Caco-2 (cell line): ENCODE results near the gene CSF2RB. TPM values are rescaled to one million over a fixed set of nuclear protein-coding genes. Genes with fewer than 3 reads are reported as not detected.

ENCODE experiments used
- BruUV-seq: library from RNA; stranded (reverse); fragments of 400-500 nt; replicated peaks from 2 replicates; lab custom pipeline; 2021; lab: Mats Ljungman, UMichigan
- CTCF ChIA-PET: fragments of 300-600 bp; sonication (Branson Sonifier 250); formaldehyde crosslinking; loops from one replicate; lab custom pipeline; 2022; ENCODE audit warnings: antibody characterized with exemption; lab: Charles Lee
- POLR2A ChIA-PET: fragments of 300-600 bp; sonication (Branson Sonifier 250); formaldehyde crosslinking; loops from one replicate; lab custom pipeline; 2022; ENCODE audit warnings: antibody characterized with exemption; lab: Charles Lee
- DNase-seq, 2 experiments: peaks; one replicate each; pipeline versions ENCODE4 v3.0.0 to v3.0.0-alpha.2; 2020 to 2022
- H3K27me3 ChIP-seq: replicated peaks from 2 replicates; pipeline ENCODE4 v1.6.0; 2011; ENCODE audit warnings: low read length; ENCODE audit not compliant: control insufficient read depth, insufficient read depth
- H3K36me3 ChIP-seq: 2 replicates; pipeline ENCODE4 v1.5.1; 2011; ENCODE audit warnings: low read length; ENCODE audit not compliant: control insufficient read depth, insufficient read depth
- H3K4me1 ChIP-seq: fragments of 250-450 bp; sonication (Bioruptor Pico); 2 replicates; pipeline ENCODE4 v1.5.1; 2020; ENCODE audit warnings: mild to moderate bottlenecking
- H3K4me3 ChIP-seq: 2 replicates; pipeline ENCODE4 v1.5.1; 2011; ENCODE audit warnings: low read depth, mild to moderate bottlenecking, control low read depth, low read length
- H3K9me3 ChIP-seq: fragments of 250-450 bp; sonication (Bioruptor Pico); 2 replicates; pipeline ENCODE4 v1.5.1; 2020; ENCODE audit warnings: mild to moderate bottlenecking, moderate library complexity
- H3K27ac Mint-ChIP-seq: one replicate; pipeline ENCODE4 v1.8.0; 2022; ENCODE audit warnings: mixed read lengths; ENCODE audit not compliant: unreplicated experiment
- H3K27me3 Mint-ChIP-seq: one replicate; pipeline ENCODE4 v1.8.0; 2022; ENCODE audit warnings: mixed read lengths; ENCODE audit not compliant: insufficient read depth, unreplicated experiment
- H3K36me3 Mint-ChIP-seq: one replicate; pipeline ENCODE4 v1.8.0; 2022; ENCODE audit warnings: mild to moderate bottlenecking, mixed read lengths; ENCODE audit not compliant: insufficient read depth, unreplicated experiment
- H3K4me1 Mint-ChIP-seq: one replicate; pipeline ENCODE4 v1.8.0; 2022; ENCODE audit warnings: low read depth, mixed read lengths; ENCODE audit not compliant: unreplicated experiment
- H3K4me3 Mint-ChIP-seq: one replicate; pipeline ENCODE4 v1.8.0; 2022; ENCODE audit warnings: mild to moderate bottlenecking, moderate library complexity, mixed read lengths; ENCODE audit not compliant: unreplicated experiment
- H3K9me3 Mint-ChIP-seq: one replicate; pipeline ENCODE4 v1.8.0; 2022; ENCODE audit warnings: mixed read lengths; ENCODE audit not compliant: unreplicated experiment
- intact Hi-C: fragments of 100-400 bp; cut with micrococcal nuclease; formaldehyde crosslinking; loops from one replicate; pipeline ENCODE4 v1.10.0; 2022; ENCODE audit not compliant: unreplicated experiment
- total RNA-seq: library from RNA; stranded (reverse); gene quantifications from 2 replicates; pipeline ENCODE4 v1.2.3, GENCODE V29; 2022
- TF ChIP-seq, protein P1 (sequence below), 2 experiments: fragments of 200-600 bp in 1 of 2; IDR thresholded peaks; 1 replicate in 1 of 2; 2 replicates in 1 of 2; pipeline versions ENCODE4 v1.5.1 to v1.8.0; 2011 to 2022; ENCODE audit warnings: antibody characterized with exemption in 1 of 2, control low read depth in 1 of 2, inconsistent platforms in 1 of 2, low read depth in 1 of 2, low read length in 1 of 2, mild to moderate bottlenecking in 1 of 2, moderate library complexity in 1 of 2; ENCODE audit not compliant: insufficient read depth in 1 of 2, severe bottlenecking in 1 of 2, unreplicated experiment in 1 of 2

CSF2RB gene
- total RNA-seq, 1 experiment from 2014 or later: not detected

DNA sequence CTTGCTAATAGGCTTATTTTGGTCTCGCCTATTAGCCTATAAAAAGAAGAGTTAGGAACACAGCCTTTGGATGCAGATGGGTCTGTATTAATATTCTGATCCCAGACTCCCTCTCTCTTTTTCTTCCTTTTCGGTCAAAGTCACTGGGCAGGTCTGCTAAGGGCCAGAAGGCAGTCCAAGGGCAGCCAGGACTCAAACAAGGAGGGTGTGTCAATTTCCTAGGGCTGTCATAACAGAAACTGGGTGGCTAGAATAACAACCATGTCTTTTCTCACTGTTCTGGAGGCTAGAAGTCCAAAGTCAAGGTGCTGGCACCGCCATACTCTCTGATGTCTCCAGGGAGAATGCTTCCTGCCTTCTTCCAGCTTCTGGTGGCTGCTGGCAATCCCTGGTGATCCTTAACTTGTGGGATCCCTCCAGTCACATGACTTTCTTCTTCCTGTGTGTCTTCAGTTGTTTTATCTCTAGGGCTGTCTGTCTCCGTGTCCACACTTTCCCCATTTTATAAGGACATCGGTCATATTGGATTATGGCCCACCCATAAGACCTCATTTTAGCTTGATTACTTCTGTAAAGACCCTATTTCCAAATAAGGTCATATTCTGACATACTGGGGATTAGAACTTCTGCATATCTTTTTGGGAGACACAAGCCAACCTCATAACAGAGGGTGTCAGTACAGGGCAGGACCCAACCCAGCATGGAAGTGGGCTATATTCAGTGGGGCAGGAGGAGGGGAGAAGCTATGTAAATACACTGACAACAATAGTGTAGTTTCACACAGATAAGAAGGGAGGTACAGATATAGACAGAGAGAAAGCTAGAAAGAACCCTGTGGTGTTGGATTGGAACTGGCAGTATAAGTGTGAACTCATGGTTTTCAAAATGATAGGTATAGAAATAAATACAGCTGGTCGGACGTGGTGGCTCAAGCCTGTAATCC lies 5.9 kb upstream of the CSF2RB start:
- intact Hi-C loops: no loop called here
- Mint-ChIP-seq H3K4me3 (no peak overlapping the region), H3K9me3 (no peaks in the 10 kb centered on the region), H3K27me3 (peaks cover 13% of the 10 kb centered on the region), H3K4me1 (no peaks in the 10 kb centered on the region), H3K36me3 (peaks cover 5% of the 10 kb centered on the region), H3K27ac (no peak overlapping the region)
- ChIA-PET CTCF (no interaction called here), POLR2A (interaction anchor here (0.6 kb wide), 1 partner anchor 85 kb away, joined by 4 read pairs; no protein-coding TSS in a partner anchor)
- no peak overlapping the region for H3K4me3 ChIP-seq
- H3K27me3 ChIP-seq: no peaks in the 10 kb centered on the region
- TF ChIP-seq, protein P1, sequence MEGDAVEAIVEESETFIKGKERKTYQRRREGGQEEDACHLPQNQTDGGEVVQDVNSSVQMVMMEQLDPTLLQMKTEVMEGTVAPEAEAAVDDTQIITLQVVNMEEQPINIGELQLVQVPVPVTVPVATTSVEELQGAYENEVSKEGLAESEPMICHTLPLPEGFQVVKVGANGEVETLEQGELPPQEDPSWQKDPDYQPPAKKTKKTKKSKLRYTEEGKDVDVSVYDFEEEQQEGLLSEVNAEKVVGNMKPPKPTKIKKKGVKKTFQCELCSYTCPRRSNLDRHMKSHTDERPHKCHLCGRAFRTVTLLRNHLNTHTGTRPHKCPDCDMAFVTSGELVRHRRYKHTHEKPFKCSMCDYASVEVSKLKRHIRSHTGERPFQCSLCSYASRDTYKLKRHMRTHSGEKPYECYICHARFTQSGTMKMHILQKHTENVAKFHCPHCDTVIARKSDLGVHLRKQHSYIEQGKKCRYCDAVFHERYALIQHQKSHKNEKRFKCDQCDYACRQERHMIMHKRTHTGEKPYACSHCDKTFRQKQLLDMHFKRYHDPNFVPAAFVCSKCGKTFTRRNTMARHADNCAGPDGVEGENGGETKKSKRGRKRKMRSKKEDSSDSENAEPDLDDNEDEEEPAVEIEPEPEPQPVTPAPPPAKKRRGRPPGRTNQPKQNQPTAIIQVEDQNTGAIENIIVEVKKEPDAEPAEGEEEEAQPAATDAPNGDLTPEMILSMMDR (IDR thresholded peaks at IDR 0.05; ENCODE audit: insufficient read depth in 1 of 2, low read depth in 1 of 2, low read length in 1 of 2, severe bottlenecking in 1 of 2, unreplicated experiment in 1 of 2): no peak
- DNase-seq: no peak
- no peaks in the 10 kb centered on the region for H3K4me1 ChIP-seq
- H3K9me3 ChIP-seq: no peaks in the 10 kb centered on the region
- no TSS peak for BruUV-seq
- no peaks in the 10 kb centered on the region for H3K36me3 ChIP-seq

DNA sequence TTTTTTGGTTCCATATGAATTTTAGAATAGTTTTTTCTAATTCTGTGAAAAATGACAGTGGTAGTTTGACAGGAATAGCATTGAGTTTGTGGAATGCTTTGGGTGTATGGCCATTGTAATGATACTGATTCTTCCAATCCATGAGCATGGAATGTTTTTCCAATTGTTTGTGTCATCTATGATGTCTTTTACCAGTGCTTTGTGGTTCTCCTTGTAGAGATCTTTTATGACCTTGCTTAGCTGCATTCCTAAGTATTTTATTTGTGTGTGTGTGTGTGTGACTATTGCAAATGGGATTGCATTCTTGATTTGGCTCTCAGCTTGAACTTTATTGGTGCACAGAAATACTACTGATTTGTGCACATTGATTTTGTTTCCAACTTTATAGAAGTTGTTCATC lies 3.0 kb upstream of the CSF2RB start:
- Histone ChIP-seq H3K27me3 (no peaks in the 10 kb centered on the region), H3K9me3 (no peaks in the 10 kb centered on the region), H3K4me3 (no peak overlapping the region), H3K4me1 (no peaks in the 10 kb centered on the region), H3K36me3 (no peaks in the 10 kb centered on the region)
- H3K4me3 Mint-ChIP-seq: no peak overlapping the region
- ChIA-PET POLR2A (no interaction called here), CTCF (no interaction called here)
- TF ChIP-seq, protein P1 (IDR thresholded peaks at IDR 0.05; ENCODE audit: insufficient read depth in 1 of 2, low read depth in 1 of 2, low read length in 1 of 2, severe bottlenecking in 1 of 2, unreplicated experiment in 1 of 2): no peak
- H3K27ac Mint-ChIP-seq: no peak overlapping the region
- DNase-seq: no peak
- H3K36me3 Mint-ChIP-seq: peaks cover 5% of the 10 kb centered on the region
- H3K27me3 Mint-ChIP-seq: peaks cover 12% of the 10 kb centered on the region
- no peaks in the 10 kb centered on the region for H3K4me1 Mint-ChIP-seq
- BruUV-seq: no TSS peak
- H3K9me3 Mint-ChIP-seq: no peaks in the 10 kb centered on the region
- intact Hi-C loops: no loop called here

- no TSS peak for BruUV-seq
Observed at GRCh38 chr22:36911887-36912661, 1.4 kb upstream of the CSF2RB start.

More at GRCh38 chr22:36911887-36912661, 1.4 kb upstream of the CSF2RB start:
- POLR2A ChIA-PET: no interaction called here
- H3K4me1 ChIP-seq: no peaks in the 10 kb centered on the region
- Mint-ChIP-seq H3K36me3 (peaks cover 5% of the 10 kb centered on the region), H3K27ac (no peak overlapping the region), H3K4me3 (no peak overlapping the region), H3K9me3 (no peaks in the 10 kb centered on the region), H3K27me3 (peaks cover 14% of the 10 kb centered on the region), H3K4me1 (no peaks in the 10 kb centered on the region)
- TF ChIP-seq, protein P1 (IDR thresholded peaks at IDR 0.05; ENCODE audit: insufficient read depth in 1 of 2, low read depth in 1 of 2, low read length in 1 of 2, severe bottlenecking in 1 of 2, unreplicated experiment in 1 of 2): no peak
- H3K36me3 ChIP-seq: no peaks in the 10 kb centered on the region
- intact Hi-C loops: no loop called here
- no peak for DNase-seq
- no peaks in the 10 kb centered on the region for H3K27me3 ChIP-seq
- no peaks in the 10 kb centered on the region for H3K9me3 ChIP-seq
- CTCF ChIA-PET: no interaction called here
- no peak overlapping the region for H3K4me3 ChIP-seq
